ENCODE data around the gene TRAF6.

Gene TRAF6

DNA sequence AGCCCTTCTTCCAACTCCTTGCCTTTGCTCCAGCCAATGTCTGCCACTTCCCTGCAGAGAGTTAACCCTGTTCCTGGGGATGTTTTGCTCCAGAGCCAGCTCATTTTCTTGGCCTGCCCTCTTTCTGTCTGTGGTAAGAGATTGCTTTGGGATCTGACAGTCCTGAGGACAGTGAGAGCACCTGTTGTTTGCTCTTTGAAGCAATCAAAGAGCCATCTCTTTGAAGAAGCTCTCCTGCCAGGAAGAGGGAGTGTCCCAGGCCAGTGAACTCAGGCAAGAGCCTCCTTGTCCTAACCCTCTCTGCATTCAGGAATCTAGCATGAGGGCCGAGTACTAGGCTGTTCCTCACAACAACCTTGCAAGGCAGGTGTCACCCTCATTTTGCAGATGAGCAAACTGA, 42.2 kb downstream of the TRAF6 start:
- H3K9ac ChIP-seq (ENCODE audit: low read length): no peak overlapping the region
- no peak overlapping the region for H3K4me3 ChIP-seq (ENCODE audit: low read length)
- no peak overlapping the region for H3K27ac ChIP-seq (ENCODE audit: low read length)
- no peaks in the 10 kb centered on the region for H3K9me3 ChIP-seq (ENCODE audit: control insufficient read depth, low read depth, low read length)
- no peaks in the 10 kb centered on the region for H3K27me3 ChIP-seq (ENCODE audit: control insufficient read depth, insufficient read depth, low read length)
- H3K36me3 ChIP-seq (ENCODE audit: control insufficient read depth, low read depth, low read length): no peaks in the 10 kb centered on the region
- no peaks in the 10 kb centered on the region for H3K4me1 ChIP-seq (ENCODE audit: control insufficient read depth, low read depth, low read length)

- H3K27me3 ChIP-seq (ENCODE audit: control insufficient read depth, insufficient read depth, low read length): no peaks in the 10 kb centered on the region
- H3K9me3 ChIP-seq (ENCODE audit: control insufficient read depth, low read depth, low read length): no peaks in the 10 kb centered on the region
- no peaks in the 10 kb centered on the region for H3K36me3 ChIP-seq (ENCODE audit: control insufficient read depth, low read depth, low read length)
- H3K4me1 ChIP-seq (ENCODE audit: control insufficient read depth, low read depth, low read length): no peaks in the 10 kb centered on the region
- H3K27ac ChIP-seq (ENCODE audit: low read length): no peak overlapping the region
- H3K9ac ChIP-seq (ENCODE audit: low read length): no peak overlapping the region
- H3K4me3 ChIP-seq (ENCODE audit: low read length): no peak overlapping the region
Measured at GRCh38 chr11:36467012-36467411, 43.1 kb downstream of the TRAF6 start.

DNA sequence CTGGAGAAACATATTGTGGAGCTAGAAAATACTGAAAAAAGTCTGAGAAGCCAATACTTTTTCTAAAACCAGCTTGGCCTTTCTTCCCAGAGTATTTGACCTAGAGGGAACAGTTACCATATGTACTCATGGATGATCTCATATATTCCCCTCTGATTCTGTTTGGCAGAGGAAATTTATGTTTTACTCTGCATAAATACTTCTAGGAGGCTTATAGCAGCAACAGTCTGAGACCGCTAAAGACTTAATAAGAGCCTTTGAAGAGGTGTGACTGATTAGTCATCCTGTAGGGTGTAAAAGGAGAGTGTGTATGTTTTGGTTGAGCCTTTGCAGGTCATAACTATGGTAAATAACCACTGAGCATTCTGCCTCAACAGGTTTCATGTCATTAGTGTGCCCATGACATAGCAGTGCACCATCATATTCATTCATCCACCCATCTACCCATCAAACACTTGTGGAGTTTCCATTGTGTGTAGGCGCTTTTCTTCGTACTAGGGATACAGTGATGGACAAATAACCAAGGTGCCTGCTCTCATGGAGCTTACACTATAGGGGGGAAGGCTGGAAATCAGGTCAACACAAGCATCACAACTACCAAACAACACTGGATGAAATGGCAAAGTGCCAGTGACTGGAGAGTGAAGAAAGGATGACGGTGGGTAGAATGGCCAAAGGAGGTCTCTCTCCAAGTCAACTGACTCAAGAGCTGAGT, 44.5 kb downstream of the TRAF6 start:
- H3K4me3 ChIP-seq (ENCODE audit: low read length): no peak overlapping the region
- H3K36me3 ChIP-seq (ENCODE audit: control insufficient read depth, low read depth, low read length): no peaks in the 10 kb centered on the region

DNA sequence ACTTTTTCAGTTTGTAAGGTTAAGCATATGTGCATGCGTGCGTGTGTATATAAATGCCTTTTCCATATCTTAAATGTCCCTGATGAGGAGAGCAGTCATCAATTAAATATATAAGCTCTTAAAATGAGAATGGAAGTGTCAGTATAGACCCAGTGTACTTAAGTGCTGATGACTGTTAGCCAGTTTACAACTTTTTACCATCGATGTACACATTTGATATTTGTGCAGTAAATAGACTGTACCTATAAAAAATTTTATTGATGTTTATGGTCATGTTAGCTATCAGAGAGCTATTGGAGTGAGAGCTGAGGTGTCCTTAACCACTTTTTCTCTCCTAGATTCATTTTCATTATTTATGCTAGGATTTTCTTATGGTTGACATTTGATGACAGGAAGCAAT, 45.4 kb downstream of the TRAF6 start:
- Histone ChIP-seq H3K27ac (ENCODE audit: low read length) (no peak overlapping the region), H3K4me3 (ENCODE audit: low read length) (no peak overlapping the region), H3K4me1 (ENCODE audit: control insufficient read depth, low read depth, low read length) (peaks cover 7% of the 10 kb centered on the region), H3K9ac (ENCODE audit: low read length) (no peak overlapping the region), H3K36me3 (ENCODE audit: control insufficient read depth, low read depth, low read length) (no peaks in the 10 kb centered on the region), H3K9me3 (ENCODE audit: control insufficient read depth, low read depth, low read length) (no peaks in the 10 kb centered on the region), H3K27me3 (ENCODE audit: control insufficient read depth, insufficient read depth, low read length) (no peaks in the 10 kb centered on the region)

More for the DNA sequence above, 44.5 kb downstream of the TRAF6 start:
- no peak overlapping the region for H3K27ac ChIP-seq (ENCODE audit: low read length)
- H3K9me3 ChIP-seq (ENCODE audit: control insufficient read depth, low read depth, low read length): no peaks in the 10 kb centered on the region
- H3K9ac ChIP-seq (ENCODE audit: low read length): no peak overlapping the region
- H3K27me3 ChIP-seq (ENCODE audit: control insufficient read depth, insufficient read depth, low read length): no peaks in the 10 kb centered on the region
- H3K4me1 ChIP-seq (ENCODE audit: control insufficient read depth, low read depth, low read length): no peaks in the 10 kb centered on the region

DNA sequence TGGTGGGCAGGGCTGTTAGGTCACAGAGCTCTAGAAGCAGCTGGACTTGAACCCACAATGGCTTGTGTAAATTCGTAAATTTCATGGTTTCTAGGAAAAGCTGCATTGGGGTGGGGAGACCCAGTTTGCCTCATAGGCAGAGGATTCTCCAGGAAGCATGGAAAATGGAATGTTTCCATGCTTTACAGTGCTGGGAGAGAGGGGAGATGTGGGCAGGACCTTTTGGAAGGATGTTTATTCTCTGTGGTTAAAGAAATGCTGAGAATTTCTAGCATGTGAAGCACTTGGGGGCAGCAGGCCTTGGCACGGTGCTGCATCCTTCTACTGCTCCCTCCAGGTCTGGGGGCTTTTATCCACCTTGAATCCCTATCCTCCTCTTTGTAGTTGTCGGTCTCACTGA, 46.3 kb downstream of the TRAF6 start:
- H3K4me3 ChIP-seq (ENCODE audit: low read length): no peak overlapping the region
- no peak overlapping the region for H3K27ac ChIP-seq (ENCODE audit: low read length)
- H3K9ac ChIP-seq (ENCODE audit: low read length): no peak overlapping the region
- peaks cover 7% of the 10 kb centered on the region for H3K4me1 ChIP-seq (ENCODE audit: control insufficient read depth, low read depth, low read length)
- H3K9me3 ChIP-seq (ENCODE audit: control insufficient read depth, low read depth, low read length): no peaks in the 10 kb centered on the region
- H3K36me3 ChIP-seq (ENCODE audit: control insufficient read depth, low read depth, low read length): no peaks in the 10 kb centered on the region
- H3K27me3 ChIP-seq (ENCODE audit: control insufficient read depth, insufficient read depth, low read length): no peaks in the 10 kb centered on the region

DNA sequence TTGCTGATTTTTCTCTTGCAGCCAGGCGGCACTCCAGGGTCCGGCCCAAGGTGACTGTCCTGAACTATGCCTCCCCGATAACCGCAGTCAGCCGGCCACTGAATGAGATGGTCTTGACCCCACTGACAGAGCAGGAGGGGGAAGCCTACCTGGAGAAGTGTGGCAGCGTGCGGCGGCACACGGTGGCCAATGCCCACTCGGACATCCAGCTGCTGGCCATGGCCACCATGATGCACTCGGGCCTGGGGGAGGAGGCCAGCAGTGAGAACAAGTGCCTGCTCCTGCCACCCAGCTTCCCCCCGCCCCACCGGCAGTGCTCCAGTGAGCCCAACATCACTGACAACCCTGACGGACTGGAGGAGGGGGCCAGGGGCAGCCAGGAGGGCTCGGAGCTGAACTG, 47.8 kb downstream of the TRAF6 start:
- Histone ChIP-seq H3K36me3 (ENCODE audit: control insufficient read depth, low read depth, low read length) (no peaks in the 10 kb centered on the region), H3K4me1 (ENCODE audit: control insufficient read depth, low read depth, low read length) (peaks cover 7% of the 10 kb centered on the region), H3K4me3 (ENCODE audit: low read length) (no peak overlapping the region), H3K27me3 (ENCODE audit: control insufficient read depth, insufficient read depth, low read length) (no peaks in the 10 kb centered on the region), H3K9me3 (ENCODE audit: control insufficient read depth, low read depth, low read length) (no peaks in the 10 kb centered on the region), H3K27ac (ENCODE audit: low read length) (no peak overlapping the region), H3K9ac (ENCODE audit: low read length) (no peak overlapping the region)

DNA sequence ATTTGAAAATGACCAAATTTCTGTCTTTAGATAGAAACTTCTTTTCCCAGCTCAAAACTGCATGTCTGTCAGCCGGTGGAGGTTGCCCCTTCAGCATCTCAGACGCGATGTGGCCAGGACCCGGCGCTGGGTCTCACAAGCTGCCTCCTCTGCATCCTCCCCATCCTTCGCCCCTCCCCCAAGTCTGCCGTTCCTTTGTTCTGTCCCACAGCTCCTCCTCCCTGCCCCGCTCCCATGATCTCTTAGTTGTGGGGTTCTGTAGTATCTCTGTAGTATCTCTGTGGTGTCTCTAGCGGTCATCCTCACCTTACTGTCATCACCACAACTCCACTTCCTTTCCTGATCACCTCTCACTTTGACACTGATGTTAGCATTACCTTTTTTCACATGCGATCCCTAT, 49.9 kb downstream of the TRAF6 start:
- Histone ChIP-seq H3K9me3 (ENCODE audit: control insufficient read depth, low read depth, low read length) (no peaks in the 10 kb centered on the region), H3K27me3 (ENCODE audit: control insufficient read depth, insufficient read depth, low read length) (no peaks in the 10 kb centered on the region), H3K4me1 (ENCODE audit: control insufficient read depth, low read depth, low read length) (peaks cover 19% of the 10 kb centered on the region), H3K27ac (ENCODE audit: low read length) (no peak overlapping the region), H3K36me3 (ENCODE audit: control insufficient read depth, low read depth, low read length) (no peaks in the 10 kb centered on the region), H3K9ac (ENCODE audit: low read length) (no peak overlapping the region), H3K4me3 (ENCODE audit: low read length) (no peak overlapping the region)

GRCh38 chr11:36459046-36459445, 51.0 kb downstream of the TRAF6 start:
- Histone ChIP-seq H3K36me3 (ENCODE audit: control insufficient read depth, low read depth, low read length) (no peaks in the 10 kb centered on the region), H3K9me3 (ENCODE audit: control insufficient read depth, low read depth, low read length) (no peaks in the 10 kb centered on the region), H3K27me3 (ENCODE audit: control insufficient read depth, insufficient read depth, low read length) (no peaks in the 10 kb centered on the region), H3K9ac (ENCODE audit: low read length) (no peak overlapping the region), H3K4me3 (ENCODE audit: low read length) (no peak overlapping the region), H3K27ac (ENCODE audit: low read length) (no peak overlapping the region), H3K4me1 (ENCODE audit: control insufficient read depth, low read depth, low read length) (peaks cover 30% of the 10 kb centered on the region)

DNA sequence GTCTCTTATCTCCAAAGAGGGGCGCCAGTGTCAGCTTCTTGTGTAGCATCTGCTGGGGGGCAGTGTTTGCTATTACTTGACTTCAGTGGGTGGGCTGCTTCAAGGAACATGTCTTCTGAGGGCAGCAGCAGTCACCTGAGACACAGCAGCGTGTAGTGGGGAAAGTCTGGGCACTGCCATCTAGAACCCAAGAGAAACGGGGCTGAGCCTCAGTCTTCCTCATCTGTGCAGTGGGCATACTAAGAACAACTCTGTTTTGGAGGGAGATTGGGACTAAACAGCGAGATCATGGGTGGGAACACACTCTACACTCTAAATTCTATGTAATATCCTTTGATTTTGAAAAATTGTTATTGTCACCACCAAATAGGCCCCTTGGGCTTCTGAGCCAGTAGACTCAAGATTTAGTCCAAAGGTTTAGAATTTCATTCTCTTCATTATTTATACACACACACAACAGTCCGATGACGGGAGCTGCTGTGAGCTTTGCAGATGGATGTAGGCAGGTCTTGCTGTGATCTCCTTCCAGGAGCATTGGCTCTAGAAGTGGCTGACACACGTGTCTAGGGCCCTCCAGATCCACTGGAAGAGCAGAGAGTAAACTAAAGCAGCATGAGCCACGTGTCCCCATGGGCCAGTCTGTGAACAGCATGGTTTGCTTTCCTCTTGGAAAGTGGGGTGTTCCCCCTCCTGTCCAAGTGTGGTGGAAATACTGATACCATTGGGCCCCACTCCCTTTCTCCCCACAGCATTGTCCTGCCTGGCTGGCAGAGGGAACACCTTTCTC, 51.8 kb downstream of the TRAF6 start:
- H3K27ac ChIP-seq (ENCODE audit: low read length): no peak overlapping the region
- H3K36me3 ChIP-seq (ENCODE audit: control insufficient read depth, low read depth, low read length): no peaks in the 10 kb centered on the region
- peaks cover 35% of the 10 kb centered on the region for H3K4me1 ChIP-seq (ENCODE audit: control insufficient read depth, low read depth, low read length)
- no peaks in the 10 kb centered on the region for H3K9me3 ChIP-seq (ENCODE audit: control insufficient read depth, low read depth, low read length)
- H3K9ac ChIP-seq (ENCODE audit: low read length): no peak overlapping the region
- no peaks in the 10 kb centered on the region for H3K27me3 ChIP-seq (ENCODE audit: control insufficient read depth, insufficient read depth, low read length)
- H3K4me3 ChIP-seq (ENCODE audit: low read length): no peak overlapping the region

DNA sequence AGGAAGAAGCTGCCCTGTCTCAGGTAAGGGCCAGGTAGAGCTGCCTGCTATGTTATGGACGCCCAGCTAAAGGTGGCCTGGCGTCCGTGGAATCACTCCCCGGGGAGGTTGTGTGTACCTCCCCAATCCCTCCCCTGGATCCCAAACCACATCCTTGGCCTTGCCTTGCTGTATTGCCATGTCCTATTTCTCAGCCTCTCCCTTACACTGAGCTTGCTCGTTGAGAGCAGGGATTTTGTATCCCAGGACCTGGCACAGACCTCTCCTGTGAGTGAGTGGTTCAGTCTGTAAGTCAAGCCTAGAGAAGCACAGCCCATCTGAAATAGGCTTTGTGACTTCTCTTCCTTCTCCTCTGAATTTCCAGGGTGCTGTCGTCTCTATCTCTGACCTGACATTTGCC, 53.9 kb downstream of the TRAF6 start:
- H3K4me1 ChIP-seq (ENCODE audit: control insufficient read depth, low read depth, low read length): peaks cover 35% of the 10 kb centered on the region
- no peaks in the 10 kb centered on the region for H3K36me3 ChIP-seq (ENCODE audit: control insufficient read depth, low read depth, low read length)
- H3K9ac ChIP-seq (ENCODE audit: low read length): no peak overlapping the region
- H3K27ac ChIP-seq (ENCODE audit: low read length): no peak overlapping the region
- no peaks in the 10 kb centered on the region for H3K9me3 ChIP-seq (ENCODE audit: control insufficient read depth, low read depth, low read length)
- no peaks in the 10 kb centered on the region for H3K27me3 ChIP-seq (ENCODE audit: control insufficient read depth, insufficient read depth, low read length)
- no peak overlapping the region for H3K4me3 ChIP-seq (ENCODE audit: low read length)

DNA sequence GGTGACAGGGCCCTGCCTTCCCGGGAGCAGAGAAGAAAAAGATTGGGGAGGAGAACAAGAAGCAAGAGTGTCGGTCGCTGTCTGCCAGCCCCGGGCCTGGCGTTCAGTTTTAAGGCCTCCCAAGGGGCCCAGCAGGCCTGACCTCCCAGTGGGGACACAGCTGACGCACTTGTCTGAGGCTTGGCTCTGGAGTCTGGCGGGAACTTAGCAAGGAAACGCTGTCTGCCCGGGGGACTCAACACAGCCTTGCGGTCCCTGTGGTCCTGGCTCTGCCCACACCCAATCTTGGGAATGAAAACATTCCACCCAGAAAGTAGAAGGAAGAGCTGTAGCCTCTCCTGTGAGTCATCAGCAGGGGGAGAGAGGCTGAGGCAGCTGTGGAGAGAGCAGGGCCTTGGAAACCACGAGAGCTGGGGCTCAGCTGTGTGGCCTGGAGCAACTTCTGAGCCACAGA, 54.4 kb downstream of the TRAF6 start:
- Histone ChIP-seq H3K27me3 (ENCODE audit: control insufficient read depth, insufficient read depth, low read length) (no peaks in the 10 kb centered on the region), H3K36me3 (ENCODE audit: control insufficient read depth, low read depth, low read length) (no peaks in the 10 kb centered on the region), H3K4me3 (ENCODE audit: low read length) (no peak overlapping the region), H3K9me3 (ENCODE audit: control insufficient read depth, low read depth, low read length) (no peaks in the 10 kb centered on the region), H3K27ac (ENCODE audit: low read length) (no peak overlapping the region), H3K4me1 (ENCODE audit: control insufficient read depth, low read depth, low read length) (peaks cover 35% of the 10 kb centered on the region), H3K9ac (ENCODE audit: low read length) (peak overlapping the region; percentile 10)

All from iPS-18a (cell line).